ENCODE results near the gene DTX3L.

DTX3L gene

GRCh38 chr3:122564155-122564912 lies at the start of gene DTX3L, which contains the start of gene PARP9:
TSS of gene DTX3L (plus strand) at chr3:122564338. CDS start at chr3:122564427, 89 bp downstream.
TSS of gene PARP9 (minus strand) at chr3:122564300. CDS start at chr3:122559620, 4,680 bp downstream.
- DNase-seq, result peak; percentile 43

GRCh38 chr3:122515020-122515468 lies 49.1 kb upstream of the DTX3L start:
- no peak for DNase-seq

- no peak for DNase-seq
Measured at GRCh38 chr3:122515870-122516269, 48.3 kb upstream of the DTX3L start.

- no peak for DNase-seq
Measured at GRCh38 chr3:122516846-122517360, 47.2 kb upstream of the DTX3L start.

GRCh38 chr3:122519693-122520092 lies 44.4 kb upstream of the DTX3L start:
- no peak for DNase-seq

- no peak for DNase-seq
Measured at GRCh38 chr3:122520861-122521260, 43.3 kb upstream of the DTX3L start.

- no peak for DNase-seq
Measured at GRCh38 chr3:122523317-122523716, 40.8 kb upstream of the DTX3L start.

- DNase-seq, result no peak
Measured at GRCh38 chr3:122530164-122530563, 34.0 kb upstream of the DTX3L start.

GRCh38 chr3:122533480-122533879 lies 30.7 kb upstream of the DTX3L start:
- no peak for DNase-seq

- DNase-seq, result no peak
Measured at GRCh38 chr3:122533931-122534334, 30.2 kb upstream of the DTX3L start.

GRCh38 chr3:122535964-122536631 lies 28.0 kb upstream of the DTX3L start:
- DNase-seq, result no peak

- no peak for DNase-seq
Measured at GRCh38 chr3:122536632-122537001, 27.5 kb upstream of the DTX3L start.

GRCh38 chr3:122538956-122539490 lies 25.1 kb upstream of the DTX3L start:
- no peak for DNase-seq

GRCh38 chr3:122546151-122546550 lies 18.0 kb upstream of the DTX3L start:
- DNase-seq, result no peak

- no peak for DNase-seq
Measured at GRCh38 chr3:122548076-122548475, 16.1 kb upstream of the DTX3L start.

- DNase-seq, result no peak
Measured at GRCh38 chr3:122548619-122549018, 15.5 kb upstream of the DTX3L start.

- DNase-seq, result no peak
Measured at GRCh38 chr3:122553171-122553570, 11.0 kb upstream of the DTX3L start.

GRCh38 chr3:122555275-122556071 lies 8.7 kb upstream of the DTX3L start:
- no peak for DNase-seq

- DNase-seq, result no peak
Measured at GRCh38 chr3:122557356-122557755, 6.8 kb upstream of the DTX3L start.

- no peak for DNase-seq
Measured at GRCh38 chr3:122558605-122559004, 5.5 kb upstream of the DTX3L start.

GRCh38 chr3:122559906-122560305 lies 4.2 kb upstream of the DTX3L start:
- DNase-seq, result no peak

GRCh38 chr3:122560680-122561079 lies 3.5 kb upstream of the DTX3L start:
- peak; percentile 23 for DNase-seq

Measured in NCI-H1092 (cell line).